Skin of body (tissue), 2 donors: ENCODE results near the gene DESI2. TPM values are rescaled to one million over a fixed set of nuclear protein-coding genes. Genes with fewer than 3 reads are reported as not detected.
"Not testable (repeated sequence)": the region's sequence is repeated elsewhere in the genome, so short reads cannot be mapped to it uniquely, and the experiment has no call there.

Source experiments
- DNase-seq: peaks from one replicate; lab custom pipeline; 2025; lab: John Stamatoyannopoulos, UW
- total RNA-seq: library from RNA; depleted of rRNA; stranded (reverse); fragments of >200 nt; gene quantifications from one replicate; pipeline ENCODE4 v1.2.3, GENCODE V29; 2014

The DESI2 gene
- total RNA-seq, 1 donor from 2014 or later, result 43.4 TPM

DNA sequence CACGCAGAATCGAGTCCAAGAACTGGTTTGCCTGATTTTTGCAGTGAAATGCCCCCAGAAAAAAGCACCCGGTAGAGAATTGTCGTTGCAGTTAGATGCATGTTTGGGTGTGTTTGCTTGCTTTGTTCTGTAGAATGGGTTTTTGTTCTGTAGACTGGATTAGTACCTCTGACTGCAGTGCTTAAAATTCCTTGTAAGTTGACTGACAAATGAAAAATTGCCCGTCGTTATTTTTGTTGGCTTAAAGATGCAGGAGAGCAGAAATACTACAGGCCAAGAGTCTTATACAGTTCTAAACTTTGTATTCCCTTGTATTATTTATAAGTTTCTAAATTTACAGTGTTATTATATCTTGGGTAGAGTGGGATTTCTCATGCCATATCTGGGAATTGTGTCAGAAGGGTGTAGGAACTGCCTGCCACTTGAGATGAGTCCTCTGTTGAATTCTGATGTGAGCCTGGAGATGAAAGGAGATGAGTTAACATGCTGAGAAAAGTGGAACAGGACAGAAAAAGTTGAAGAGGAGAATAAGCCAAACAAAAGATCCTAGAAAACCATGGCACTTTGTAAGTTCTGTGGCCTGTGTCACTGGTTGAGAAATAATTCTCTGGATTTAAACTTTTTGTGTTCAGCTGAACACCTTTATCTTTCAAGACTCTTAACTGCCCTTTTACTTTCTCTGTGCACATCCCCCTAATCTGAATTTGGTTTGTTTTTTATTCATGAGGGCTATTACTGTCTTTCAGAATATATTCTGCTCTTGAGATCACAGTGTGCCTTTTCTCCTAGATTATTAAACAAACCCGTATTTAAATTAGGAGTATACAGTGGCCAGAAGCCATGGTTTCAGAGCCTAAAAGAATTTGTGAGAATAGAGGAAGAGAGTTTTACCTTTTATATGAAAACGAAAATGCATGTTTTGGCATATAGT lies 1.4 kb downstream of the DESI2 start:
- no peak for DNase-seq

GRCh38 chr1:244655186-244655585 lies 2.3 kb downstream of the DESI2 start:
- no peak for DNase-seq

- no peak for DNase-seq
Observed at GRCh38 chr1:244657421-244657820, 4.5 kb downstream of the DESI2 start.

GRCh38 chr1:244659694-244660093 lies 6.8 kb downstream of the DESI2 start:
- DNase-seq, result no peak

- no peak for DNase-seq
Observed at GRCh38 chr1:244660595-244660994, 7.7 kb downstream of the DESI2 start.

- not testable (repeated sequence) for DNase-seq
Observed at GRCh38 chr1:244661569-244662312, 8.8 kb downstream of the DESI2 start.

DNA sequence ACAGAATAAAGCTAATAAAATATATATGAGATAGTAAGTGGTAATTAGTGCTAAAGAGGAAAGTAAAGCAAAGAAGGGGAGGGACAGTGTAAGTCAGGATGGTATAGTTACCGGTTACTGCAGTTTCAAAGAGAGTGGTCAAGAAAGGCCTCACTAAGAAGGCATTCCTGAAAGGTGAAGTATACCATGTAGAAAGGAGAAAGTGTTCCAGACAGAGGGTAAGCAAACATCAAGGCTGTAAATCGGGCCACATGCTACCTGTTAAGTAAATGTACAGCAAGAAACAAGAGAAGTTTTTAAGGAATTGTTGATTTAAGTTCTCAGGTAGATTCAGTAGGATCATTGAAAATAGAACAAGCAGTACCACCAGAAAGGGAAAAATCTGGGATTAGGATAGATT lies 9.7 kb downstream of the DESI2 start:
- DNase-seq, result no peak

GRCh38 chr1:244664353-244664752 lies 11.4 kb downstream of the DESI2 start:
- DNase-seq, result no peak

DNA sequence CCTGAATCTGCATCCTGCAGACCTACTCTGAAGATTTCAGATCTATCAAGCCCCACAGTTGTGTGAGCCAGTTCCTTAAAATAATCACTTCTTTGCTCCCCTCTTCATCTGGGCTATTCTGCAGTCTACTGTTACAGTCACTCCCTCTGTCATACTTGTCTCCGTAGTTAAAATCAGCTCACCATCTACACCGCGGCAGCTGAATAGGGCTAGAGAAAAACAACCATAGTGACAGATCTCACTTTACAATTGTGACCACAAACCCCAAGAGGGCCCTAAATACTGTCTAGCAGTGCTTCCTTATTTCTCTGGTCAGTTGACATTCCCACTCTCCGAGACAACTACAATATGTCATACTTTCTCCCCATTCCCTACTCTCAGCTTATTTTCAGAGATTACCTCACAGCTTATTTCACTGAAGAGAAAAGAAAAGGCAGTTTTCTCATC lies 12.9 kb downstream of the DESI2 start:
- peak; percentile 48 for DNase-seq

DNA sequence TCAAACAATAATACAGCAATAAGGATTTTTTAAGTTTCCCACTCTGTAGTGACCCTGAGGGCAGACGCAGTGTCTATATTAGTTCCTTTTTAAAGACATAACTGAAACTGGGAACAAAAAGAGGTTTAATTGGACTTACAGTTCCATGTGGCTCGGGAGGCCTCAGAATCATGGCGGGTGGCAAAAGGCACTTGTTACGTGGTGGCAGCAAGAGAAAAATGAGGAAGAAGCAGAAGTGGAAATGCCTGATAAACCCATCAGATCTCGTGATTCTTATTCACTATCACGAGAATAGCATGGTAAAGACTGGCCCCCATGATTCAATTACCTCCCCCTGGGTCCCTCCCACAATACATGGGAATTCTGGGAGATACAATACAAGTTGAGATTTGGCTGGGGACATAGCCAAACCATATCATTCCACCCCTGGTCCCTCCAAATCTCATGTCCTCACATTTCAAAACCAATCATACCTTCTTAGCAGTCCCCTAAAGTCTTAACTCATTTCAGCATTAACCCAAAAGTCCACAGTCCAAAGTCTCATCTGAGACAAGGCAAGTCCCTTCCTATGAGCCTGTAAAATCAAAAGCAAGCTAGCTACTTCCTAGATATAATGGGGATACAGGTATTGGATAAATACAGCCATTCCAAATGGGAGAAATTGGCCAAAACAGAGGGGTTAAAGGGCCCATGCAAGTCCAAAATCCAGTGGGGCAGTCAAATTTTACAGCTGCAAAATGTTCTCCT lies 13.9 kb downstream of the DESI2 start:
- DNase-seq, result not testable (repeated sequence)

- no peak for DNase-seq
Observed at GRCh38 chr1:244667797-244668196, 14.9 kb downstream of the DESI2 start.

DNA sequence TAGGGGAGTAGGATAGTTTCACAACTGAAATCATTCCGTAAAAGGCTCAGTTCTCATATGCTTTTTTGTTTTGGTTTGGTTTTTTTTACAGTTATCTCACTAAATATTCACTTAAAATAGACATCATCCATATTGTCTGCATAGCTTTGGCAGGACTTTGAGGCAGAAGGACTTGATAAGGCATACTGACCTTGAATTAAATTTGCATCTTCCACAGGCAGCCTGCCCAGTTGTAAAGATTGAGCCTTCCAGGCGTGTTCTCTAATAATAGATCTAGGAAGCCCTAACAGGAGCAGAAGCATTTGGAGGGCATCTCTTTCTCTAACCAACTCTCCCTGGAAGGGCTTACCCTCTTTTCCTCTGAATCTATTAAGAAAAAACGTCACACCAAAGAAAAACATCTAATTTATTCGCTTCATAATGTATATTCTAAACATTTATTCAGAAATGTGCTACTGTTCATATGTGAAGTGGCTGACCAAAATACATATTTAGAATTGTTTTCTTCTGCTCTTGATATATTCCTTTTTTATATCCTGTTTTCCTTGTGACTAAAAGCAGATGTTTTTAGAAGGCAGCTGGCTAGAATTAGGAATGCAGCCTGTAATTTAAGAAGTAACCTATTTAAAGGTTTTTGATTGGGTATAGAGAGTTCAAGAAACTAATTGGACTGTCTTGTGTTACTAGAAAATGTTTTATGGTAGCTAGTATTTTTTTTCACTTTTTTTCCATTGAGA lies 20.2 kb downstream of the DESI2 start:
- peak; percentile 81 for DNase-seq

GRCh38 chr1:244674446-244674845 lies 21.5 kb downstream of the DESI2 start:
- no peak for DNase-seq

- DNase-seq, result no peak
Observed at GRCh38 chr1:244675167-244675566, 22.2 kb downstream of the DESI2 start.

DNA sequence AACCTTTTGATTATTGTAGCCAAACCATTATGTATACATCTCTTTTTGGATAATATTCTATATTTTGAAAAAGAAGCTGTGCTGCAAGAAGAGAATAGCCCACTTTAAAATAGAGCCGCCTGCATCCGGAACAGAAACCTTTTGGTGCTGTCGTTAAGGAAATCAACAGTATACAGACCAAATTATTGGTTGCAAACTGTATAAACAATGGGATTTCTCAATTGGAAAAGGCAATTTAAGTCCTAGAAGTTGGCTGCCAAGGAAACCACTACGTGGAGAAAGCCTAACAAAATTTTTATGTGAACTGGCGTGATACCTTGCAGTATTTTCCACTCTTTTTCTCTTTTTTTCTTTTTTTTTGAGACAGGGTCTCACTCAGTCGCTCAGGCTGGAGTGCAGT lies 25.8 kb downstream of the DESI2 start:
- DNase-seq, result peak; percentile 4

GRCh38 chr1:244680667-244681066 lies 27.7 kb downstream of the DESI2 start:
- DNase-seq, result no peak

DNA sequence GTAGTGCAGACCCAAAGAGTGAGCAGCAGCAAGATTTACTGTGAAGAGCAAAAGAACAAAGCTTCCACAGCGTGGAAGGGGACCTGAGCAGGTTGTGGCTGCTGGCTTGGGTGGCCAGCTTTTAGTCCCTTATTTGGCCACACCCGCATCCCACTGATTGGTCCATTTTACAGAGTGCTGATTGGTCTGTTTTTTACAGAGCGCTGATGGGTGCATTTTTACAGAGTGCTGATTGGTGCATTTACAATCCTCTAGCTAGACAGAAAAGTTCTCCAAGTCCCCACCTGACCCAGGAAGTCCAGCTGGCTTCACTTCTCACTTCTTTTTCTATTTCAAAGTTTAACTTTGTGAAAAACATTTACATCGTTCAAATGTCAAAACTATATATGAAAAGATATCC lies 29.2 kb downstream of the DESI2 start:
- not testable (repeated sequence) for DNase-seq

- DNase-seq, result no peak
Observed at GRCh38 chr1:244695937-244696336, 43.0 kb downstream of the DESI2 start.

DNA sequence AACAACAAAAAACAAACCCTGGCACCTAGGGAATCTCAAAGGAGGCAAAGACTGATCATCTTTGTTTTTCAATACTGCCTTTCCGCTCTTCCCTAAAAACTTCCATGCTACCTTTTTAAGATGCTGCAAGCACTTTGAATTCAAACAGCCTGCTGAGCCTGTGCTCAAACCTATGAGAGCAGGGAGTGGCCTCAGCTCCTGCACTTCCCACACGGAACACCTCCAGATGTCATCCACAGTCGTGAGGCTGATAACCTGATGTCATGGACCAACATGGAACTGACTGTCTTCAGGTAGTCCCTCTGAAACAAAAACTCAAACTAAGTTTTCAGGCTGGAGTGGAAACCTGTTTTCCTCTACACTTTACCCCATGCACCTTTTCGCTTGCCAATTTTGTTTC lies 46.8 kb downstream of the DESI2 start:
- no peak for DNase-seq

DNA sequence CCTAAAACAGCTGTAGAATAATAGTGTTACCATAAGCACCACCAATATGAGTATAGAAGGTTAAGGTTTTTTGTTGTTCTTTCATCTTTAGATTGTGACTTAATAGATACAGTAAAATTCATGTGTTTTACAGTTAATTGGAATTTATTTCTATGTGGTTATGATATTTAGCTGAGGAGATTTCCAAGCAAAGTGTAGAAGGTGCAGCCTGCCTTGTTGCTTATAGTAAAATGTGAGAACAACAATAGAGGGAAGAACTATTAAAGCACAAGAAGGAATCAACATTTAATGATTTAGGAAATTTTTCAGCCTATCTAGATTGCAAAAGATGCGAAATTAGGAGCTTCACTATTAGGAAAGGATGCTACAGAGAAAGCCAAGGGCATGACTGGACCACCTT lies 47.9 kb downstream of the DESI2 start:
- no peak for DNase-seq

GRCh38 chr1:244702620-244703019 lies 49.7 kb downstream of the DESI2 start:
- DNase-seq, result no peak
